Spleen (tissue), 13 donors: ENCODE results near the gene ABCC2. TPM values are rescaled to one million over a fixed set of nuclear protein-coding genes. Genes with fewer than 3 reads are reported as not detected.
"Not testable (repeated sequence)": the region's sequence is repeated elsewhere in the genome, so short reads cannot be mapped to it uniquely, and the experiment has no call there.

Source experiments
- DNase-seq: peaks from one replicate; pipeline ENCODE4 v3.0.0-alpha.2; 2020
- H3K27ac ChIP-seq, 8 donors: fragments of 200-600 bp; sonication (generic) in 7 of 8; 1 replicate in 4 of 8; 2 replicates in 4 of 8; pipeline versions ENCODE4 v1.5.0 to v1.8.0; 2016 to 2021; ENCODE audit warnings: inconsistent platforms in 4 of 8, mild to moderate bottlenecking in 4 of 8, moderate library complexity in 1 of 8
- H3K27me3 ChIP-seq, 7 donors: fragments of 200-600 bp; sonication (generic) in 6 of 7; replicated peaks in 1 of 7; 1 replicate in 4 of 7; 2 replicates in 3 of 7; pipeline versions ENCODE4 v1.5.0 to v1.8.0; 2016 to 2021; ENCODE audit warnings: inconsistent platforms in 3 of 7, mild to moderate bottlenecking in 1 of 7
- H3K36me3 ChIP-seq, 6 donors: fragments of 200-600 bp; sonication (generic) in 5 of 6; 1 replicate in 4 of 6; 2 replicates in 2 of 6; pipeline versions ENCODE4 v1.5.0 to v1.8.0; 2016 to 2021; ENCODE audit warnings: inconsistent platforms in 2 of 6
- H3K4me1 ChIP-seq, 6 donors: fragments of 200-600 bp; sonication (generic) in 5 of 6; 1 replicate in 3 of 6; 2 replicates in 3 of 6; pipeline versions ENCODE4 v1.5.0 to v1.8.0; 2016 to 2021; ENCODE audit warnings: inconsistent platforms in 3 of 6
- H3K4me3 ChIP-seq, 8 donors: fragments of 200-600 bp; sonication (generic) in 7 of 8; 1 replicate in 4 of 8; 2 replicates in 4 of 8; pipeline versions ENCODE4 v1.5.0 to v1.8.0; 2016 to 2021; ENCODE audit warnings: inconsistent platforms in 4 of 8, mild to moderate bottlenecking in 4 of 8, moderate library complexity in 2 of 8
- H3K9me3 ChIP-seq, 8 donors: fragments of 200-600 bp; sonication (generic) in 7 of 8; 1 replicate in 4 of 8; 2 replicates in 4 of 8; pipeline versions ENCODE4 v1.5.0 to v1.8.0; 2016 to 2021; ENCODE audit warnings: inconsistent platforms in 4 of 8
- POLR2A ChIP-seq, 3 donors: fragments of 450-650 bp; IDR thresholded peaks; one replicate each; pipeline ENCODE4 v1.5.1; 2017; ENCODE audit warnings: antibody characterized with exemption in 3 of 3, mild to moderate bottlenecking in 1 of 3
- POLR2AphosphoS5 ChIP-seq, 3 donors: sonication (generic); formaldehyde crosslinking; IDR thresholded peaks; one replicate each; pipeline ENCODE4 v1.5.1; 2017; ENCODE audit warnings: antibody characterized with exemption in 3 of 3
- WGBS, 5 donors: extraction: QIAGEN DNeasy Blood & Tissue Kit in 3 of 5; methylation state at CpG; one replicate each; pipeline versions ENCODE4 v1.1.5 to v1.1.7; 2013 to 2018; 5-methylcytosine and 5-hydroxymethylcytosine counted together
- intact Hi-C: fragments of 100-400 bp; cut with DNase I; formaldehyde crosslinking; loops from one replicate; pipeline ENCODE4 v1.15.0; 2023; ENCODE audit warnings: low total_unique reads
- long read RNA-seq, 2 donors: transcript quantifications; one replicate each; lab custom pipeline, GENCODE V29; 2026
- polyA plus RNA-seq, 3 donors: library from polyadenylated mRNA; stranded (reverse); fragments of 200-250 nt; gene quantifications; one replicate each; pipeline ENCODE4 v1.2.1, GENCODE V29; 2013
- total RNA-seq, 7 donors: library from RNA; depleted of rRNA in 3 of 7; stranded (reverse); fragments of >200 nt in 3 of 7; fragmentation: NEBNext Ultra II Directional in 4 of 7; extraction: Animal tissue kit (Norgen Biotek cat#: 25700) in 4 of 7; gene quantifications; one replicate each; pipeline versions ENCODE4 v1.1.0 to v1.2.1, GENCODE V29; 2016 to 2021
- TF ChIP-seq, protein P1 (sequence below), 11 experiments: fragments of 200-600 bp in 7 of 11; fragments of 450-650 bp in 4 of 11; sonication (generic) in 4 of 11; IDR thresholded peaks in 8 of 11; conservative IDR thresholded peaks in 3 of 11; 1 replicate in 7 of 11; 2 replicates in 4 of 11; pipeline versions ENCODE4 v1.4.0 to v1.8.0; 2016 to 2021; ENCODE audit warnings: antibody characterized with exemption in 11 of 11, inconsistent platforms in 4 of 11, mild to moderate bottlenecking in 1 of 11
- donor health status: healthy with polysubstance abuse.
- donor health status: DM: no; HTN: no; CAD: no; lungs with moderate emphysema.
- donor health status: DM: no; HTN: no; CAD: no.
- donor health status: Bipolar disorder and iron deficiency.
- donor health status: healthy.
- donor health status: DM: no; HTN: no; CAD: no.
- donor health status: DM: yes; HTN: yes; CAD: no.

ABCC2 gene
- total RNA-seq: 1 to 10 TPM; 1.3 to 4.9 (median 3.4) TPM
- polyA plus RNA-seq: 1 to 10 TPM; 1.0 to 1.3 (median 1.2) TPM
- long read RNA-seq, donor 1: 0 reads
- long read RNA-seq, donor 2: 0 reads

DNA sequence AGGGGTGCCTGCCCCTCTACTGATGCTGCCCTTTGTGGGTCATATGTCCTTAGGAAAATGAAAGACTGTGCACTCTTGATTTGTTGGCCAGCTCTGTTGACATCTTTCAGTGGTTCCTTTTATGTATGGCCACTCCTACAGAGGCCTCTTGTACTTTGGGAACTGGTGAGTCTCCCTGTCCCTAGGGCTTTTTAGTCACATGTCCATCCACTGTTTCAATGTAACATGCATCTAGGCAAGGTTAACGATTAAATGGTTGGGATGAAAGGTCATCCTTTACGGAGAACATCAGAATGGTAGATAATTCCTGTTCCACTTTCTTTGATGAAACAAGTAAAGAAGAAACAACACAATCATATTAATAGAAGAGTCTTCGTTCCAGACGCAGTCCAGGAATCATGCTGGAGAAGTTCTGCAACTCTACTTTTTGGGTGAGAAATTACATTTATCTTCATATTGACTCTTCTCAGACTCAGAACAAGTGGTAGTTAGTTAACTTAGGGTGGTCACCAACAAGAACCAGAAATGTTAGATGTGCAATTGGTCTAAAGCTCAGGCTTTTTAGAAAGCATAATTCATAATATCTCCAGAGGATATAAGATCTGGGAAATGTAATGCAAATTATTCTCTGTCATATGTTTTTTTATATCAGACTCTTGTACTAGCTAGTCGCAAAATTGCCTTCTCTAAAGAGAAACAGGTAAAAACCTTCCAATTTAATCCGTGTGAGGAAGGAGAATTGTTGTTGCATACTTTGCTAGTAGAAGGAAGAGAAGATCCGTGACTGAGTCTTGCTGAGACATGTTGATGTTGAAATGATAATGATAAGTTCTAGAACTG is at the start of gene ABCC2:
Gene ABCC2 (plus strand): TSS at position 194 of the 840 bp plus-strand sequence. CDS start 205 bp downstream, at position 399.
- 71 to 85% (median 80%) methylated on average over 7 of the region's 7 CpGs for WGBS, 5 donors
- intact Hi-C loops: no loop called here
- TF ChIP-seq POLR2A (IDR thresholded peaks at IDR 0.05) (no peak), POLR2AphosphoS5 (IDR thresholded peaks at IDR 0.05) (no peak)
- TF ChIP-seq, protein P1, sequence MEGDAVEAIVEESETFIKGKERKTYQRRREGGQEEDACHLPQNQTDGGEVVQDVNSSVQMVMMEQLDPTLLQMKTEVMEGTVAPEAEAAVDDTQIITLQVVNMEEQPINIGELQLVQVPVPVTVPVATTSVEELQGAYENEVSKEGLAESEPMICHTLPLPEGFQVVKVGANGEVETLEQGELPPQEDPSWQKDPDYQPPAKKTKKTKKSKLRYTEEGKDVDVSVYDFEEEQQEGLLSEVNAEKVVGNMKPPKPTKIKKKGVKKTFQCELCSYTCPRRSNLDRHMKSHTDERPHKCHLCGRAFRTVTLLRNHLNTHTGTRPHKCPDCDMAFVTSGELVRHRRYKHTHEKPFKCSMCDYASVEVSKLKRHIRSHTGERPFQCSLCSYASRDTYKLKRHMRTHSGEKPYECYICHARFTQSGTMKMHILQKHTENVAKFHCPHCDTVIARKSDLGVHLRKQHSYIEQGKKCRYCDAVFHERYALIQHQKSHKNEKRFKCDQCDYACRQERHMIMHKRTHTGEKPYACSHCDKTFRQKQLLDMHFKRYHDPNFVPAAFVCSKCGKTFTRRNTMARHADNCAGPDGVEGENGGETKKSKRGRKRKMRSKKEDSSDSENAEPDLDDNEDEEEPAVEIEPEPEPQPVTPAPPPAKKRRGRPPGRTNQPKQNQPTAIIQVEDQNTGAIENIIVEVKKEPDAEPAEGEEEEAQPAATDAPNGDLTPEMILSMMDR (IDR thresholded peaks at IDR 0.05 in 8 of 11, conservative IDR thresholded peaks at IDR 0.05 in 3 of 11): no peak
- H3K36me3 ChIP-seq: peaks cover 0 to 4% (median 0%) of the 10 kb centered on the region in 6 donors
- DNase-seq: no peak
- H3K27me3 ChIP-seq: no peaks in the 10 kb centered on the region
- H3K27ac ChIP-seq: peak within 1 kb of the TSS in 7 of 8 donors; percentile 21 to 86 (median 42)
- no peaks in the 10 kb centered on the region for H3K9me3 ChIP-seq
- H3K4me1 ChIP-seq: peaks cover 0 to 36% (median 12%) of the 10 kb centered on the region in 6 donors
- H3K4me3 ChIP-seq: no peak within 1 kb of the TSS

DNA sequence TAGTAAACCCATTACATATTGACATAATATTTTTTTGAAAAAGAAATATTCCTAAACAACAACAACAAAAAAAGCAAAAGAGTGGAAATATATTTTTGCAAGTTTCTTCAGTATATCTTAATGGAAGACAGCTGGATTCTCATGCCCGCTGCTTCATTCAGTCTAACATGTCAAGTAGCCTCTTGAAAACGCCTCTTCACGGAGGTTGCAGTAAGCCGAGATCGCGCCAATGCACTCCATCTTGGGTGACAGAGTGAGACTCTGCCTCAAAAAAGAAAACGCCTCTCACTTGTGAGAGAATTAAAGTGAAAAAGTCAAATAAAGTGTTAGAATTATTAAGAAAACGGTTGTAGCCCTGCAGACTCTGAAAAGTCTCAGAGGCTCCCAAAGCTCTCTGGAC is 49.1 kb upstream of the ABCC2 start:
- intact Hi-C loops: no loop called here
- Histone ChIP-seq H3K4me3 (peak overlapping the region in 7 of 8 donors; percentile 2 to 89 (median 80)), H3K9me3 (no peaks in the 10 kb centered on the region), H3K36me3 (peaks cover 0 to 46% (median 23%) of the 10 kb centered on the region in 6 donors), H3K27me3 (no peaks in the 10 kb centered on the region), H3K4me1 (peaks cover 4 to 73% (median 39%) of the 10 kb centered on the region in 6 donors), H3K27ac (peak overlapping the region in 2 of 8 donors; percentile 97 to 98)
- DNase-seq: no peak
- 59 to 78% (median 77%) methylated on average over 8 of the region's 8 CpGs for WGBS, 5 donors
- no peak for TF ChIP-seq POLR2A (IDR thresholded peaks at IDR 0.05)
- TF ChIP-seq POLR2AphosphoS5 (IDR thresholded peaks at IDR 0.05): no peak
- TF ChIP-seq, protein P1 (IDR thresholded peaks at IDR 0.05 in 8 of 11, conservative IDR thresholded peaks at IDR 0.05 in 3 of 11): no peak

DNA sequence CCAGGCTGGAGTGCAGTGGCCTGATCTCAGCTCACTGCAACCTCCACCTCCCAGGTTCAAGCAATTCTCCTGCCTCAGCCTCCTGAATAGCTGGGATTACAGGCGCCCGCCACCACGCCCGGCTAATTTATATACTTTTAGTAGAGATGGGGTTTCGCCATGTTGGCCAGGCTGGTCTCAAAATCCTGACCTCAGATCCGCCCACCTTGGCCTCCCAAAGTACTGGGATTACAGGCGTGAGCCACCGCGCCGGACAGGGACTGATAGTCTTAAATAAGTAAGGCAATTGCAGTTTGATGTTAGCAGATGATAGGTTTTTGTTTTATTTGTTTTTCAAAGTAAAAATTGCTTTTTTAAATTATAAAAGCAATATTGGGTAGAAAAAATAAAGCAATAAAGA is 48.3 kb upstream of the ABCC2 start:
- intact Hi-C loops: not testable (repeated sequence)
- H3K4me3 ChIP-seq: peak overlapping the region in 2 of 8 donors; percentile 78 to 89
- WGBS, 5 donors: 93 to 98% (median 94%) methylated on average over 10 of the region's 10 CpGs

DNA sequence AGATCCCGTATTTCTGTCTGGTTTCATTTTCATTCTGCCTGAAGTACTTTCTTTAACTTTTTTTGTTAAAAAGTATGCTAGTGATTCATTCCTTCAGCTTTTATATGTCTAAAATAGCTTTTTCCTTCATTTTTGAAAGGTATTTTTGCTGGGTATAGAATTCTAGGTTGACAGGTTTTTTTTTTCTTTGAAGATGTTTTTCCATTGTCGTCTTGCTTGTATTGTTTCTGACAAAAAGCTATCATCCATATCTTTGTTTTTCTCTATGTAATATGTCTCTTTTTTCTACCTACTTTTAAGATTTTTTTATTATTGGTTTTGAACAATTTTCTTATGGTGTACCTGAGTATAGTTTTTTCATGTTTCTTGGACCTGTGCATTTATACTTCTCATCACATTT is 42.2 kb upstream of the ABCC2 start:
- no peak for DNase-seq
- H3K9me3 ChIP-seq: peaks cover 0 to 30% (median 23%) of the 10 kb centered on the region in 8 donors
- H3K4me3 ChIP-seq: no peak overlapping the region
- intact Hi-C loops: no loop called here
- no peak overlapping the region for H3K27ac ChIP-seq
- H3K36me3 ChIP-seq: peaks cover 8 to 99% (median 82%) of the 10 kb centered on the region in 6 donors
- TF ChIP-seq POLR2AphosphoS5 (IDR thresholded peaks at IDR 0.05): no peak
- no peak for TF ChIP-seq POLR2A (IDR thresholded peaks at IDR 0.05)
- TF ChIP-seq, protein P1 (IDR thresholded peaks at IDR 0.05 in 8 of 11, conservative IDR thresholded peaks at IDR 0.05 in 3 of 11): no peak
- H3K27me3 ChIP-seq: no peaks in the 10 kb centered on the region
- H3K4me1 ChIP-seq: peaks cover 0 to 29% (median 0%) of the 10 kb centered on the region in 6 donors
- 96 to 99% (median 97%) methylated on average over 2 of the region's 2 CpGs for WGBS, 5 donors

More for the DNA sequence above, 48.3 kb upstream of the ABCC2 start:
- H3K27me3 ChIP-seq, DNase-seq, H3K9me3 ChIP-seq, H3K27ac ChIP-seq: not testable (repeated sequence)
- H3K36me3 ChIP-seq: peaks cover 0 to 46% (median 28%) of the 10 kb centered on the region in 6 donors
- peaks cover 4 to 76% (median 39%) of the 10 kb centered on the region in 6 donors for H3K4me1 ChIP-seq
